OCI-LY7 (cell line): Measurements from ENCODE around the gene ZNF609. TPM values are rescaled to one million over a fixed set of nuclear protein-coding genes. Genes with fewer than 3 reads are reported as not detected.

Experiments used
- BruUV-seq: library from RNA; stranded (reverse); fragments of 400-500 nt; replicated peaks from 2 replicates; lab custom pipeline; 2021; lab: Mats Ljungman, UMichigan
- CTCF ChIA-PET: fragments of 300-600 bp; sonication (Branson Sonifier 250); formaldehyde crosslinking; loops from one replicate; lab custom pipeline; 2022; ENCODE audit warnings: antibody characterized with exemption; ENCODE audit not compliant: unreplicated experiment; lab: Charles Lee
- POLR2A ChIA-PET: fragments of 300-600 bp; sonication (Branson Sonifier 250); formaldehyde crosslinking; loops from one replicate; lab custom pipeline; 2022; ENCODE audit warnings: antibody characterized with exemption; lab: Charles Lee
- DNase-seq: peaks from one replicate; pipeline ENCODE4 v3.0.0-alpha.2; 2015; ENCODE audit warnings: low spot score
- H2AFZ ChIP-seq: fragments of 200-600 bp; sonication (generic), shearing (Covaris generic); 2 replicates; pipeline ENCODE4 v1.6.1; 2014; ENCODE audit warnings: mild to moderate bottlenecking, antibody characterized with exemption, low read length, moderate library complexity
- H3K27ac ChIP-seq: fragments of 200-600 bp; sonication (generic); 2 replicates; pipeline ENCODE4 v1.5.1; 2014; ENCODE audit warnings: mixed run types, low read depth, mild to moderate bottlenecking, moderate library complexity, low read length, inconsistent platforms; ENCODE audit not compliant: poor library complexity, severe bottlenecking
- H3K36me3 ChIP-seq: fragments of 200-600 bp; sonication (generic); 2 replicates; pipeline ENCODE4 v1.6.1; 2014; ENCODE audit warnings: mild to moderate bottlenecking, antibody characterized with exemption, low read length, moderate library complexity, mixed read lengths; ENCODE audit not compliant: insufficient read depth
- H3K4me1 ChIP-seq: fragments of 200-600 bp; sonication (generic); 2 replicates; pipeline ENCODE4 v1.5.1; 2014; ENCODE audit warnings: mild to moderate bottlenecking, low read length; ENCODE audit not compliant: insufficient read depth, poor library complexity, severe bottlenecking
- H3K4me2 ChIP-seq: fragments of 200-600 bp; sonication (generic); 2 replicates; pipeline ENCODE4 v1.6.1; 2014; ENCODE audit warnings: mild to moderate bottlenecking, low read length
- H3K4me3 ChIP-seq: fragments of 200-600 bp; sonication (generic); 2 replicates; pipeline ENCODE4 v1.5.1; 2014; ENCODE audit warnings: mild to moderate bottlenecking, low read depth, low read length; ENCODE audit not compliant: poor library complexity, severe bottlenecking
- H3K79me2 ChIP-seq: fragments of 200-600 bp; sonication (generic); 2 replicates; pipeline ENCODE4 v1.6.1; 2016; ENCODE audit warnings: low read depth, mild to moderate bottlenecking, low read length, moderate library complexity, mixed read lengths; ENCODE audit not compliant: insufficient read depth
- H3K9me2 ChIP-seq: fragments of 200-600 bp; sonication (generic); 2 replicates; pipeline ENCODE4 v1.6.1; 2016; ENCODE audit warnings: mild to moderate bottlenecking, low read length, mixed read lengths; ENCODE audit not compliant: insufficient read depth
- H3K9me3 ChIP-seq: fragments of 200-600 bp; sonication (generic); 2 replicates; pipeline ENCODE4 v1.6.1; 2014; ENCODE audit warnings: mild to moderate bottlenecking, mixed run types, low read length, mixed read lengths
- H4K20me1 ChIP-seq: fragments of 200-600 bp; sonication (generic); 2 replicates; pipeline ENCODE4 v1.6.1; 2014; ENCODE audit warnings: mild to moderate bottlenecking, antibody characterized with exemption, low read length, moderate library complexity, mixed read lengths; ENCODE audit not compliant: insufficient read depth
- CTCF ChIP-seq: fragments of 200-600 bp; sonication (generic); conservative IDR thresholded peaks from 2 replicates; pipeline ENCODE4 v1.5.1; 2014; ENCODE audit warnings: mild to moderate bottlenecking, antibody characterized with exemption, low read length, moderate library complexity, mixed read lengths
- EZH2phosphoT487 ChIP-seq: fragments of 200-600 bp; sonication (generic); IDR thresholded peaks from 2 replicates; pipeline ENCODE4 v1.6.1; 2018; ENCODE audit warnings: low read depth, borderline replicate concordance, mild to moderate bottlenecking, mixed run types, antibody characterized with exemption, low read length, moderate library complexity, mixed read lengths
- intact Hi-C: fragments of 100-400 bp; cut with micrococcal nuclease; formaldehyde crosslinking; loops from one replicate; pipeline ENCODE4 v1.10.0; 2022; ENCODE audit not compliant: unreplicated experiment
- total RNA-seq, 2 experiments: library from RNA; depleted of rRNA in 1 of 2; stranded (reverse); fragments of >200 nt in 1 of 2; shearing (Covaris generic) in 1 of 2; gene quantifications; 2 replicates each; pipeline ENCODE4 v1.2.3, GENCODE V29; 2014 to 2022

Gene ZNF609
- total RNA-seq, 2 experiments from 2014 or later: 17.2 to 35.1 TPM

- Histone ChIP-seq H3K36me3 (peaks cover 50% of the 10 kb centered on the region; the same call in 1 of the 2 replicates), H3K79me2 (no peaks in the 10 kb centered on the region), H3K9me2 (no peaks in the 10 kb centered on the region), H4K20me1 (no peaks in the 10 kb centered on the region), H2AFZ (no peak overlapping the region), H3K9me3 (no peaks in the 10 kb centered on the region), H3K4me2 (no peak overlapping the region), H3K27ac (no peak overlapping the region), H3K4me1 (no peaks in the 10 kb centered on the region), H3K4me3 (no peak overlapping the region)
- no TSS peak for BruUV-seq
- peak; percentile 32 for DNase-seq
- intact Hi-C loops: loop anchor here (2.0 to 5.0 kb wide), 3 partner anchors 225 to 302 kb away; no protein-coding TSS in a partner anchor
- ChIA-PET POLR2A (no interaction called here), CTCF (no interaction called here)
- TF ChIP-seq CTCF (peak; percentile 73), EZH2phosphoT487 (no peak)
Observed at GRCh38 chr15:64426845-64427465, 33.4 kb upstream of the ZNF609 start.

- BruUV-seq: no TSS peak
- H3K27ac ChIP-seq: no peak overlapping the region
- ChIA-PET CTCF (no interaction called here), POLR2A (no interaction called here)
- H4K20me1 ChIP-seq: no peaks in the 10 kb centered on the region
- no peaks in the 10 kb centered on the region for H3K79me2 ChIP-seq
- H3K4me1 ChIP-seq: no peaks in the 10 kb centered on the region
- no peak overlapping the region for H3K4me3 ChIP-seq
- DNase-seq: no peak
- H3K9me2 ChIP-seq: no peaks in the 10 kb centered on the region
- H3K4me2 ChIP-seq: no peak overlapping the region
- H2AFZ ChIP-seq: no peak overlapping the region
- no peaks in the 10 kb centered on the region for H3K9me3 ChIP-seq
- H3K36me3 ChIP-seq: peaks cover 30% of the 10 kb centered on the region; the same call in 1 of the 2 replicates
- intact Hi-C loops: loop anchor here (5.0 kb wide), 1 partner anchor 223 kb away; no protein-coding TSS in a partner anchor
- TF ChIP-seq CTCF (no peak), EZH2phosphoT487 (no peak)
Observed at GRCh38 chr15:64429448-64429847, 30.9 kb upstream of the ZNF609 start.
